HS-5 (cell line): Measurements from ENCODE around the gene ASPG.

ENCODE experiments used
- DNase-seq: peaks from one replicate; pipeline ENCODE4 v3.0.0-alpha.2; 2012; ENCODE audit warnings: low read depth

Gene ASPG

DNA sequence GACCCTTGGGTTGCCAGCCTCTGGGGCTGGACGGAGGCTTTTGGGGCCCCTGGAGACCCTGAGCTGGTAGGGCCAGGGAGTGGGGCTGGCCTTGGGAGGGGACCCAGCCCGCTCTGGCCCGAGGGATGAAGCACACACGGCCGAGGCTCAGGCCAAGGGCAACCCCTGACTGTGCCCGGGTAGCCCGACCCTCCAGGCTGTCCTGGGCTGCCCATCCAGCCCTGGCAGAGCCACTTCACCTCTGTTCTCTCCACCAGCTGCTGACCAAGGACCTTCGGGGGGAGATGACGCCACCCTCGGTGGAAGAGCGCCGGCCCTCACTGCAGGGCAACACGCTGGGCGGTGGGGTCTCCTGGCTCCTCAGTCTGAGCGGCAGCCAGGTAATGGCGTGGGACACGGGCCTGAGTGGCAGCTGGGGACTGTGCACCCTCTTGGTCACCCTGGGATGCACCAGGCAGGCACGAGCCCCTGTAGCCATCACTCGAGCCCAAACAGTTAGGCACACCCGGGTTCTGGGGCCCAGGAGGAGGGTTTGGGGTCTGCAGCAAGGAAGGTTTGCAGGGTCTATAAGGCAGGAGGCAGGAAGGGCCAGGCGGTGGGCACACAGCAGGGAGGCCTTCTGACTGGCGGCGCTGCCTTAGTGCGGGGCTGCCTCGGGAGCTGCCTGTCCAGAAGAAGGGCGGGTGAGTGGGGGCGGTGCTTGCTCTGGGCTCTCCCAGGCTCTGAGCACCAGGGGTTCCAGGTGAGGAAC is 19.7 kb downstream of the ASPG start:
- DNase-seq = no peak

DNA sequence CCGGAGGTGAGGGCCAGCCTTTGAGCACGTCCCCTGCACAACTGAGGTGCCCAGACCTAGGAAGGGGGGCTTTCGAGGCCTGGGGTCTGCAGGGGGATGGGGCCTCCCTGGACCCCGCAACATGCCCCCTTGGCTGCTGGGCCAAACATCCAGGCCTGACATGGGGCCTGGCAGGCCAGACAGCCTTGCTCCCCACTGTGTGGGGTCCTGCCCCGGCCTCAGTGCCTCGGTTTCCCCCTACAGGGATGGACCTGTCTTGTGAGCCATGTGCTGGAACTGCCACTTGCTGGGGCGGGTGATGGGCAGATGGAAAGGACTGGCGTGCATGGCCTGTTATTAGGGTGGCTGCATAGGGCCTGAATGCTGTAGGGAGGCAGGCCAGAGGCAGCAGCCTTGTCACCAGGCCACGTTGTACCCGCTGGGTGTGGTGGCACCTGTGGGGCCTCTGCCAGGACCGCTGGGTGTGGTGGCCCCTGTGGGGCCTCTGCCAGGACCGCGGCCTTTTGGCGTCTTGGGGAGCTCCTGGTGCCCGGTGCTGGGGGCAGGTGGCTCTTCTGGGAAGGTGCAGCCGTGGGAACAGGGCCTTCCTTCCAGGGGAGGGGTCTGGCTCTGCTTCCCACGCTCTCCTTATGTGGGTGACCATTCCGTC is 20.4 kb downstream of the ASPG start:
- no peak for DNase-seq

DNA sequence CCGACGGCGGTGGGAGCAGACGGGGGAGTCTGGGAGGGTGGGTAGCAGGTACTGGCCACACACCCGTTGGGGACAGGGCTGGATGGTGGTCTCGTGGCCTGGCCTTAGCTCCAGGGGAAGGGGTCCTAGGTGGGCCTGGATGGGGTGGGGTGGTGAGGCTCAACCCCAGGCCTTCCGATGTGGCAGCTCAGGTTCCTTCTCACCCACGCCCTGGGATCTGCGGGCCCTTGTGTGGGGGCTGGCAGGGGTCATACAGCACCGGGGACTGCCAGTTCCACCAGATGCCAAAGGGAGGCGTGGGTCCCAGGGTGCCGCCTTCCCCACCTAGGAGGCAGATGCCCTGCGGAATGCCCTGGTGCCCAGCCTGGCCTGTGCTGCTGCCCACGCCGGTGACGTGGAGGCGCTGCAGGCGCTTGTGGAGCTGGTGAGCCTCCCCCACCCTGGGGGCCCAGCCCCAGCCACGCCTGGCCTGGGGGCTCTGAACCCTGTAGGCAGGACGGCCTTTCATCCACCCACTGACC is 21.0 kb downstream of the ASPG start:
- DNase-seq = no peak

DNA sequence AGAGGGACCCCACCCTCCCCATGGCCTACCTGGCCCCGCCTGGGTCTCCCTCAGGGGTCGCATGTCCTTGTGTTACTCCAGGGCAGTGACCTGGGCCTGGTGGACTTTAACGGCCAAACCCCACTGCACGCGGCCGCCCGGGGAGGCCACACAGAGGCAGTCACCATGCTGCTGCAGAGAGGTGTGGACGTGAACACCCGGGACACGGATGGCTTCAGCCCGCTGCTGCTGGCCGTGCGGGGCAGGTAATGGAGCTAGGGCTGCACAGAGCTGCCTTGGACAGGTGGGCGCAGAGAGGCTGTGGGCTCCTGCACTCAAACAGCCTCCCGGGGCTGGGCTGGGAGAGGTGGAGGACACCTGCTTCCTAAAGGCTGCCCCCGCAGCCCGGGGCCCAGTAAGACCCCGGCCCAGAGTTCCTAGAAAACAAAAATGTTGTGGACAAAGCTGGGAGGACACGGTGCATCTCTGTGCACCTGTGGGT is 21.6 kb downstream of the ASPG start:
- no peak for DNase-seq

DNA sequence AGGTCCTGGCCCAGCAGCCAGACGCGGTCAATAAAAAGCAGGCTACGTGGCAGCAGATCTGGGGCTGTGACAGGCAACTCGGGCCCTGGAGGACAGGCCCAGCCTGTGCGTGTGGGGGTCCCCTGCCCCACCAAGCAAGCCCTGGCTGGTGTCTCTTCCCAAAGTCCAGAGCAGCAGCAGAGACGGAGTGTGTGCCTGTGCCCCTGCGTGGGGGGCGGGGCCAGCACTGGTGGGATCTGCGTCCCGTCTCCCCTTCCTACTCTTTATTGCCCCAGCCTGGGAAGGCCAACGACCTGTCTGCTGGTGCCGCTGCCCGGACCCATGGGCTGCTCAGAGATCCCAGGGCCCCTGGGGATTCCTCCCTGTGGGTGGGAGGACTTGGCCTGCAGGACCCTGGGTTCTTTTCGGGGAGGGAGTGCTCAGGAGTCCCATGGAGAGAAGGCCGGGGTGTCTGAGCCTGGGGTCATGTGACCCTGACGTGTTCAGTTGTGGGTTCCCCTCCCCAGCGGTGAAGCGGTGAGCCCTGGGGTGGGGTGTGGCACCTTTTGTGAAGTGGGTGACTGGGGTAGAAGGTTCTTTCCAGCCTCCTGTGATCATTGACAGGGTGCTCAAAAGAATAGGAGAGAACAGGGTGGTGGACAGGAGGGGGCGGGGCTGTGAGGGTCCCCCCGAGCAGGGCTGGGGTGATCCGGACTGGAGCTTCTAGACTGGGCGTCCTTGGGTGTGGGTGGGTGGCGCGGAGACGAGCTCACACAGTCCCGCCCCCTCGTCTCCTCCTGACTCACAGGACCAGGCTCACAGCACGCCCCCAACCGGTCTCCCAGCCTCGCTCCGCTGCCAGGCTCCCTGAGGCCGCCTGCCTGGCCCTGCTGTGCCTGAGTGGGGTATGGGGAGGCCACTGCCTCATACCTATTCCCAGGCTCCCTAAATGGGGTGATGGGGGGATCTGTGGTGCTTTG is 22.4 kb downstream of the ASPG start:
- no peak for DNase-seq

DNA sequence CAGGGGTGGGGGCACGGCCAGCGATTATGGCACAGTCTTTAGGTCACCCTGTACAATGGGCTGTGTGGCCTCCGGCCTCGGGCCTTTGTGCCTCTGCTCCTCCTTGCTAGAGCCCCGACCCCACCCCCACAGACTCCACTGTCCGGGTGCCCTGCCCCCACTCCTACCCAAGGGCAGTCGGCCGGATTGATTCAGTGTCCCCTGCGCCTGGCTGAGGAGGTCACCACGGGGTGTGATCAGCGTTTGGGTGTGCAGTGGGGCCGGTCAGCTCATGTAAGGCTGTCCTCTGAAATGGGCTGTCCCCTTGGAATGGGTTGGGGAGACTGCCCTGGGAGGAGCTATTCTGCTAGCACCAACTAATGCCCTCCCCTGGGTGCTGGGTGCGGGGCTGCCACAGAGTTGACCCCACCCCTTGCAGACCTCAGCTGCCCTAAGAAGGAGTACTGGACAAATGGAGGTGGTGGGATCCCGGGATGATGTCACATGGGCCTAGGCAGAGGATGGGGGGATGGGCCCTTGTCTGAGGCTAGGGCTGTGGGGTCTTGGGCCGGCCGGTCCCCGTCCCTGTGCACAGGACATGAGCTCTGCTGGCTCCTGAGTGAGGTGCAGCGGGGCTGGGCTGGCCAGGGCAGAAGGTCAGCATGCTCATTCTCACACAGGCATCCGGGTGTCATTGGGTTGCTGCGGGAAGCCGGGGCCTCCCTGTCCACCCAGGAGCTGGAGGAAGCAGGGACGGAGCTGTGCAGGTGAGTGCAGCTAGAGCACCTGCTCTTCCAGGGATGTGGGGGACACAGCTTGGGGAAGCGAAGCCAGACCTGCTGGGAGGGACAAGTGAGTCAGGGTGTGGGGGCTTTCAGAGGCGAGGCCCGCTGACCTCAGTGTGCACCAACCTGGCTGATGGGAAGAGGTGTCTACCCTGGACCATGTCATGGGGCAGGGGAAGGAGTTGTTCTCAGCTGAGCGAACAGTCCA is 23.4 kb downstream of the ASPG start:
- DNase-seq = no peak

DNA sequence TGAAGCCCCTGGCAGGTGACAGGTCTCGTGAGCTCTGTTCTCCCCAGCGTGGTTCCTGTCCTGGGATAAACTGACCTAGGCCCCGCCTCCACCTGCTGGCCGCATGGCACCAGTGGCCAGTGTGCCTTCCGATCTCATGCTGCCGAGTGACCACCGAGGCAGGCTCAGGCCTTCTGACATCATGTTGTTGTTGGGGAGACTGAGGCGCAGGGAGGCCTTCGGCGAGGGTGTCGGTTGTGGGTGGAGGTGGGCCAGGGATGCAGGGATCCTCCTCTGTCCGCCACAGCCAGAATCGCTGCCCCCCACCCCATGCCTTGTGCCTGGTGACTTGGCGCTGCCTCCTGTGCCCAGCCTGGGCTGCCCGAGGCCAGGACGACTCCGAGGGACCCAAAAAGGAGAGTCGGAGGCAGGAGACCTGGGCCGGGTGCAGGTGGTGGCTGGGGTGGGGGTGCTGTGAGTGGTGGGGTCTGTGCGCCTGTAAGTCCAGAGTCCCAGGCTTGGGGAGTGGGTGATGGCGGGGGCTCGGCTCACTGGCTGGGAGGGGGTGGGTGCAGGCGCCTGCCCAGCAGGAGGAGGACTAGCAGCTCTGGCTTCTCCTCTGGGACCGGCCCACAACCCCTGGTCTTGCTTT is 24.3 kb downstream of the ASPG start:
- DNase-seq = no peak

DNA sequence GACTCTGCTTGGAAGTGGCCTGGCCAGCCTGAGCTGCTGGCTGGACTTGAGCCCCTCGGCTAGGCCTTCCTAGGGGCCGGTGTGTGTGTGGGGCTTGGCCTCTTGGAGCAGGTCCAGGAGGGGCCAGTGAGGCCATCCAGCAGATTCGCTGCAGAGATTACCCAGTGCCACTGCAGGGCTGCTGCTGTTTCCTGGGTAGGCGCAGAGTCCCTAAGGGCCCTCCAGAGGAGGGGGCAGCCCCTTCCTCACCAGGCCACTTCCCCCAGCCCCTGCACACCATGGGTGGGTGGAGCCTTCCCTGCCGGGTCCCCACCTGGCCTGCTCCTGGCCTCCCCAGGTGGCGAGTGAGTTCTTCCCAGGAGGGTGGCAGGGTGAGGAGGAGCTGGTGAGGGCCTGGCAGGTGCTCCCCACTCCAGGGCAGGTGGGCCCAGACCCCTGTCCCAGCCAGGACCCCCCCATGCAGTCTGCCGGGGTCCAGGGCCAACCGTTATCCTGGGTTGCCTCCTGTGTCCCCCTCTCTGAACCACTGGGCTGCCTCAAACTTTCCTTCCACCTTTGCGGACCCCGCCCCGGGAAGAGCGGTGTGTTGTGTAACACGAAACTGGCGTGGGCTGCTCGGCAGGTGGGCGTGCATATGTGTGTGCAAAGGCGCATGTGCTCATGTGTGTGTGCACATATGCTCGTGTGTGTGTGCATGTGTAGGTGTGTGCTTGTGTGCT is 25.1 kb downstream of the ASPG start:
- no peak for DNase-seq

DNA sequence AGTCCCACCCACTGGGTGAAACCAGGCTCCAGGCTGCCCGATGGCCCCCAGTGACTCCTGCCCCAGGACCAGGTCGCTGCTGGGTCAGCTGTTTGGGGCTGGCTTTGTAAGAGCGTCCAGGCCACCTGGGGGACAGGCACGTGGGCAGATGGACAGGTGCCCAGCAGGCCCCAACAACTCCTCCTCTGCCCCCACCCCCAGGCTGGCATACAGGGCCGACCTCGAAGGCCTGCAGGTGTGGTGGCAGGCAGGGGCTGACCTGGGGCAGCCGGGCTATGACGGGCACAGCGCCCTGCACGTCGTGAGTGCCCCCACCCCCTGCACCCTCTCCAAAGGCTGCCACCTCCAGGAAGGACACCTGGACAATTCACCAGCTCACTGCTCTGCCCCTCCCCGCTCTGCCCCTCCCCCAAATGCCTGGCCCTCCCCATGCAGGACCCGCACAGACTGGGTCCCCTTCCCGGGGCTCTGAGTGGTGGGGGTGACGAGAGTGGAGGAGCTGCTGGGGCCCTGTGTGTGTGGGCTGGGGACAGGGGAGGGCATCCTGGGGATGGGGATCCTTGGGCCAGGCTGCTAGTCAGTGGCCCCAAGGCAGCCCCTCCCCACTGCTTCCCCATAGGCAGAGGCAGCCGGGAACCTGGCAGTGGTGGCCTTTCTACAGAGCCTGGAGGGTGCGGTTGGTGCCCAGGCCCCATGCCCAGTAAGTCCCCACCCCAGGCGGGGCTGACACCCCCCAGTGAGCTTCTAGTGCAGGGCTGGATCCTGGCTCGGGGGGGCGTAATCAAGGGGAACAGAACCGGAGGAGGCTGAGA is 26.0 kb downstream of the ASPG start:
- no peak for DNase-seq

DNA sequence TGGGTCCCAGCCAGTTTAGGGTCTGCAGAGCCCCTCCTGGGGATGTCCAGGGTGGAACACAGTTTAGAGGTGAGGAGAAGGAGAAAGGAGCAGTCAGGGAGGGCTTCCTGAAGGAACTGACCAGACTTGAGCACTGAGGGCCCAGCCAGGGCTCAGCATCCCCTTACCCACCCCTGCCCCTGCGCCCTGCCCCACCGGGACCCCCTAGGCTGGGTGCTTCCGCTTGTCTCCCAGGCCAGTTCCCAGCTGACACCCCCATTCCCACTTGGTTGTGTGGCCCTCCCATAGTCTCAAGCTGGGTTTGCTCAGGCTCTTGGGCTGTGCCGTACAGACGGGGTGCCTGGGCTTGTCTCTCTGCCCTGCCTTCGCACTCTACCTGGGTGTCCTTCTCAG is 26.6 kb downstream of the ASPG start:
- no peak for DNase-seq

DNA sequence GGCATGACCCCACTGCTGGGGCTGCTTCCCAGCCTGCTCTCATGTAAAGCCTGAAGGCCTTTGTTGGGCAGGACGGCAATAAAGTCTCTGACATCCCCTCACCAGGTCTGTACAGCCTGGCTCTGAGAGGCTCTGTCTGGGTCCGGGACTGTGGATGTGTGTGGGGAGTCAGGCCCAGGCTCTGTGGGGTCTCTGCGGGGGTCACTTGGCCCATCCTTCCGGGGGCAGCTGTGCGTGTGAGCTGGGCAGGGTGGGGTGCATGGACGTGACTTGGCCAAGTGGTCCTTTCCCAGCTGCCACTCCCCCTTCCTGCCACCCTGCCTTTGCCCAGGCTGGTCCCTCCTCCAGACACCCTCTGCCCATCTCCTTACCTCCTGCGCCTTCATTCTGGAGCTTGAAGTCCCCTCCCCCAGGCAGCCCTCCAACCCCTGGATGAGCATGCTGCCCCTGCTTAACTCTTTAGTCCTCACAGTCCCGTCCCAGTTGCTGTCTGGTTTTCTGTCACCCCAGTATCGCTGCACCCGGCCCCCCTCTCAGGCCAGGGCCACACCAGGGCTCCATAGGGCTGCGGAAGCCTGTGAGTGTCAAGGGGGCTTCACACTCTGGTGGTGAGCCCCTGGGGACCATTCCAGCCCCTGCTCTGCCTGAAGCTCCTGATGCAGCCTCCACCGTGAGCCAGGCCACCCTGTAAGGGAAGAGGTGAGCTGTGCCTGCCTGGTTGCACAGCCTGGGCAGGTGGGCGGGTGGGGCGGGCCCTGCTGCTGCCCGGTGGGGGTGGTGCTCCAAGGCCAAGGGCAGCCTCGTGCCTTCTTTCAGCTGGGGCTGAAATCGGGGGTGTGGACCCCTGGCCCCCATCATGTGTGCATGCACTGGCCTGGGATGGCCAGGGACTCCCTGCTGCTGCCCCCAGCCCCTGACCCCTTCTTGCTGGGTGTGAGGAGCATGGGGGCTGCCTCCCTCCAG is 27.4 kb downstream of the ASPG start:
- DNase-seq = no peak

DNA sequence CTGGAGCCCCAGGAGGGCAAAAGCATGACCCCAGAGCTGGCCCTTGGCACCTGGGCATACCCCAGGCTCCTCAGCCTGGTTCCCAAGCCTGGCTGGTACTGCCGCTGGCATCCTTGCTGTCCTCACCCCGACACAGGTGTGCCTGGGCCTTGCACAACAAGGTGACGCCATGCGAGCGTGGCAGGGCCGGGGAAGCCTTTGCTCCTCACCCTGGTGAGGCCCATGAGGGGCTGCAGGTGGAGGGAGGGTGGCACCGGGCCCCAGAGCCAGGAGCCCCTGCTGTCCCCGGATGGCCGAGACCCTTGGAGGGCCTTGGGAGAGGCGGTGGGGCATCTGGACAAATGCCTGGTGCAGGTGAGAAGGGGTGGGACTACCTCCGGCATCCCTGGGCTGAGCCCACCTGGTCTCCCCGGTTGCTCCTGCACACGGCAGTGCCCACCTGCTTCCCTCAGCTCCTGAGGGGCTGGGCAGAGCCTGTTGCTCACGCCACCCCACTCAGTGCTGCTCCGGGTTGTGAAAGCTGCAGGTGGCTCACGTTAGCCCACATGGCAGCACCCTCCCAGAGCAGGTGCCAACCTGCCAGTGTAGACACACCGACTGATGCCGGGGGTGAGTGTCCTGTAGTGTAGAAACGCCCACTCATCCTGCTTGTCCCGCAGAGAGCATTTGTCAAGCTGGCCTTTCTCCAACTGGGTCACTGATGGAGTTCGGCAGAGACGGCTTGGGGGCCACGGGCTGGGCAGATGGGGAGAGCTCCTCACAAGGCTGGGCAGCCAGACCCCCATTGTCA is 28.3 kb downstream of the ASPG start:
- no peak for DNase-seq

DNA sequence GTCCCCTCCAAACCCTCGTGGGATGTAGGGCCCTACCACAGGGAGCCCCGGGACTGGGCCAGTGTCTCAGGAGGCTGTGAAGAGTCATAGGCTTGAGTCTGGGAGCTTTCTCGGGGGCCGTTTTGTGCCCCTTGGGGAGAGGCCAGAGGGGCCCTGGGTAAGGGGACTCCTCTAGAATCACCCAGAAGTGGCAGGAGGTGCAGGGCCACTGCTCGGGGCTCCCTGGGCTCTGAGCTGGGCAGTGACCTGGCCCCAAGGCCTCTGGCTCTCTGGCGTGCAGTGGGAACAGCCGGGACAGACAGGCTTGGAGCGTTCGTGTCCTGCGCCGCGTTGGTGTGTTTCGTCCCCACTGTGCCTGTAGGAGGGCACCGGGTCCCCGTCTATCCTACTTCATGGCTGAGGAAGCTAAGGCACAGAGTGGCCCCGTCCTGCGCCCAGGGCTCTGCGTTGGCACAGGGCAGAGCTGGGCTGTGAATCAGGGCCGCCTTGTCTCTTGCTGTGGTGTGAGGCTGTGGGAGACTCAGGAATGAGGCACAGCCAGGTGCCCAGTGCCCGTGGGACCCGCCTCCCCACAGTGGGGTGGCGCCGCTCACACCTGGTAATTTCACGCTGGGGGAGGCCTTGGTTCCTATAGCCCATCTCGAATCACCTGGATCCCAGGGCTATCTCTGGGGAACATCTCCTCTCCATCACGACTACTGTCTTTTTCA is 29.1 kb downstream of the ASPG start:
- no peak for DNase-seq

DNA sequence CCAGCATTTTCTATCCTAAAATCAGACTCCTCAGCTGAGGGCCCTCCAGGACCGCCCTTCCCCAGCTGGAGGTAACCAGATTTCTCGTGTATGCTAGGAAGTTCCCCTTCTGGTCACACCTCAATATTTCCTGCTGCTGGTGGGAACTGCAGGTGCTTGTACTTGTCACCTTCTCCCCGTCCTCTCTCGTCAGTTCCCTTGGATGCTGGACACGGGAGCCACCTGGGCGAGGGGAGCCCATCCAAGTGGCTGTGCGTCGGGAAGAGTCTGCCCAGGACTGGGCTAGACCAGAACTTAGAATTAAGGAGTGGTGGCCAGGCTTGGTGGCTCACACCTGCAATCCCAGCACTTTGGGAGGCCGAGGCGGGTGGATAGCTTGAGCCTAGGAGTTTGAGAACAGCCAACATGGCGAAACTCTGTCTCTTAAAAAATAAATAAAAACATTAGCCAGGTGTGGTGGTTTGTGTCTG is 29.7 kb downstream of the ASPG start:
- no peak for DNase-seq

DNA sequence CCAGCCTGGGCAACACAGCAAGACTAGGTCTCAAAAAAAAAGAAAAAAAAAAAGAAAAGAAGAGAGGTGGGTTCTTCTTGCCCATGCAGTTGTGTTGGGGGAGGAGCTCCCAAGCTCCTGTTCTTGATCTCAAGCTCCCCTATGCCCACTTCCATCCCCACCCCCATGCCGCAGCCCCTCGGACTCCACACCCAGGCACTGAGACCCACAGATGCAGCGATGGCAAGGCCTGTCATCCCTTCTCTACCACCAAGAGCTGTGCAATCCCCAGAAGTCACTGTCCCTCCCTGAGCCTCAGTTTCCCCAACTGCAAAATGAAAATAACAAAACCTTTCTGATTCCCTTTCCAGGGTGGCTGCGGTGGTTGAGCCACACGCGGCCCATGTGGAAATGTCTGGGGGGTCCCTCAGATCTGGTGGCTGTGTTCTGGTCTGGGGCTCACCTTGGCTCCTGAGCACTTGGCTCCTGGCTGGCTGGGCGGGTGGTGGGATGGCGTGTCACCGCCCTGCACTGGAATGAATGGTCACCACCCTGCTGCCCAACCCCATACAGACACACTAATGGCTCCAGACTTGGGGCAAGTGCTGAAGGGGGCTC is 30.3 kb downstream of the ASPG start:
- no peak for DNase-seq

DNA sequence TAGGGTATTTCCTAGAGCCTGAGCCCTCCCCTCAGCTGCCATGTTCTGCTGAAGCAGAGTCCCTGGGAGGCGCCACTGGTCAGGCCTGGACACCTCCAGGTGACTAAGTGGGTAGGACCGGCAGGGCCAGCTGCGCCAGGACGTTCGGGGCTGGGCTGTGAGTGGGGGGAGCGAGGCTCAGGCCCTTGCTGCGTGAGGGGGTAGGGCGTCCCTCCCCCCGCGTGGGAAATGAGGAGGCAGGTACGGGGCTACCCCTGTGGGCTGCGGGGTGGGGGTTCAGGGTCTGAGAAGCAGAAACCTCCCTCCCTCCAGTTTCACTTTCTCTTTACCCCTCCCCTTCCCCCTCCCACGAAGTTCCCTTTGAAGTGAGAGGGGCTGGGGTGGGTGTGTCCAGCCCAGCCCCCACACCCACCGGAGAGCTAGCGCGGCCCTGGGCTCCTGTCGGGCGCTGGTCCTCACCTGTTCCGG is 30.8 kb downstream of the ASPG start:
- DNase-seq = no peak
